BJ (cell line): ENCODE measurements around the gene OAS2. TPM values are rescaled to one million over a fixed set of nuclear protein-coding genes. Genes with fewer than 3 reads are reported as not detected.

Source experiments
- CTCF ChIA-PET: fragments of 350-600 bp; formaldehyde crosslinking; extraction: SDS; loops from one replicate; lab custom pipeline; 2021; ENCODE audit warnings: antibody characterized with exemption, inconsistent platforms; lab: Yijun Ruan, JAX
- POLR2A ChIA-PET: fragments of 300-600 bp; sonication (Branson Sonifier 250); formaldehyde crosslinking; extraction: SDS; loops from one replicate; lab custom pipeline; 2021; ENCODE audit warnings: antibody characterized with exemption; lab: Charles Lee
- DNase-seq: peaks from one replicate; pipeline ENCODE4 v3.0.0-alpha.2; 2011; ENCODE audit warnings: low read depth
- H3K27me3 ChIP-seq: 2 replicates; pipeline ENCODE4 v1.6.0; 2011; ENCODE audit warnings: low read length; ENCODE audit not compliant: control insufficient read depth, insufficient read depth
- H3K36me3 ChIP-seq: 2 replicates; pipeline ENCODE4 v1.5.1; 2011; ENCODE audit warnings: low read length; ENCODE audit not compliant: control insufficient read depth, insufficient read depth
- H3K4me3 ChIP-seq: 2 replicates; pipeline ENCODE4 v1.5.1; 2011; ENCODE audit warnings: low read depth, mild to moderate bottlenecking, control low read depth, low read length
- polyA plus RNA-seq: library from polyadenylated mRNA; depleted of rRNA; stranded (reverse); fragments of >200 nt; gene quantifications from 2 replicates; pipeline ENCODE4 v1.2.3, GENCODE V29; 2011
- TF ChIP-seq, protein P1 (sequence below): IDR thresholded peaks from 2 replicates; pipeline ENCODE4 v1.5.1; 2011; ENCODE audit warnings: low read depth, mild to moderate bottlenecking, control low read depth, inconsistent platforms, low read length, moderate library complexity; ENCODE audit not compliant: insufficient read depth

OAS2 gene
- polyA plus RNA-seq, 1 experiment: 1.2 TPM

- ChIA-PET POLR2A (no interaction called here), CTCF (interaction anchor here (0.7 kb wide), 1 partner anchor 1874 kb away, joined by 3 read pairs; no protein-coding TSS in a partner anchor)
- Histone ChIP-seq H3K36me3 (no peaks in the 10 kb centered on the region), H3K4me3 (no peak overlapping the region), H3K27me3 (no peaks in the 10 kb centered on the region)
- TF ChIP-seq, protein P1, sequence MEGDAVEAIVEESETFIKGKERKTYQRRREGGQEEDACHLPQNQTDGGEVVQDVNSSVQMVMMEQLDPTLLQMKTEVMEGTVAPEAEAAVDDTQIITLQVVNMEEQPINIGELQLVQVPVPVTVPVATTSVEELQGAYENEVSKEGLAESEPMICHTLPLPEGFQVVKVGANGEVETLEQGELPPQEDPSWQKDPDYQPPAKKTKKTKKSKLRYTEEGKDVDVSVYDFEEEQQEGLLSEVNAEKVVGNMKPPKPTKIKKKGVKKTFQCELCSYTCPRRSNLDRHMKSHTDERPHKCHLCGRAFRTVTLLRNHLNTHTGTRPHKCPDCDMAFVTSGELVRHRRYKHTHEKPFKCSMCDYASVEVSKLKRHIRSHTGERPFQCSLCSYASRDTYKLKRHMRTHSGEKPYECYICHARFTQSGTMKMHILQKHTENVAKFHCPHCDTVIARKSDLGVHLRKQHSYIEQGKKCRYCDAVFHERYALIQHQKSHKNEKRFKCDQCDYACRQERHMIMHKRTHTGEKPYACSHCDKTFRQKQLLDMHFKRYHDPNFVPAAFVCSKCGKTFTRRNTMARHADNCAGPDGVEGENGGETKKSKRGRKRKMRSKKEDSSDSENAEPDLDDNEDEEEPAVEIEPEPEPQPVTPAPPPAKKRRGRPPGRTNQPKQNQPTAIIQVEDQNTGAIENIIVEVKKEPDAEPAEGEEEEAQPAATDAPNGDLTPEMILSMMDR: no peak
- no peak for DNase-seq
Measured at GRCh38 chr12:112933129-112933505, 45.2 kb upstream of the OAS2 start.

GRCh38 chr12:112936264-112936663, 42.1 kb upstream of the OAS2 start:
- DNase-seq: no peak
- TF ChIP-seq, protein P1: no peak
- ChIA-PET POLR2A (no interaction called here), CTCF (no interaction called here)
- no peaks in the 10 kb centered on the region for H3K27me3 ChIP-seq
- H3K4me3 ChIP-seq: no peak overlapping the region
- no peaks in the 10 kb centered on the region for H3K36me3 ChIP-seq

DNA sequence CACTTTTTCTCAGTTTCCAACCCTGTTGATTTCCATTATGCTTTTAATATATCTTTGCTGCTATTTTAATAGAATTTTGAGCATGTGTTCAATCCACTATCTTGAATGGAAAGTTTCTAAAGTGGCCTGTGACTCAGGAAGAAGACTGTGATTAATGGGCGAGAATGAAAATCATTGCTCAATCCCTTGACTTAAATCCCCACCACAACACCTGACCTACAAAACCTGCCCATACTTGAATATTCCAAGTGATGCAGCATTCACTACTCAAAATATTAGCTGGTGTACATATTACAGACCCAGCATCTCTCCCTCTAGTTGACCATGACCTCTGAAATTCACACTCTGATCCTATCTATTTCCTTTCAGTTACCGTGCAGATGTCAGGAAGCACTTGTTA, 41.4 kb upstream of the OAS2 start:
- ChIA-PET CTCF (no interaction called here), POLR2A (no interaction called here)
- Histone ChIP-seq H3K27me3 (no peaks in the 10 kb centered on the region), H3K36me3 (no peaks in the 10 kb centered on the region), H3K4me3 (no peak overlapping the region)
- no peak for DNase-seq
- TF ChIP-seq, protein P1: no peak

DNA sequence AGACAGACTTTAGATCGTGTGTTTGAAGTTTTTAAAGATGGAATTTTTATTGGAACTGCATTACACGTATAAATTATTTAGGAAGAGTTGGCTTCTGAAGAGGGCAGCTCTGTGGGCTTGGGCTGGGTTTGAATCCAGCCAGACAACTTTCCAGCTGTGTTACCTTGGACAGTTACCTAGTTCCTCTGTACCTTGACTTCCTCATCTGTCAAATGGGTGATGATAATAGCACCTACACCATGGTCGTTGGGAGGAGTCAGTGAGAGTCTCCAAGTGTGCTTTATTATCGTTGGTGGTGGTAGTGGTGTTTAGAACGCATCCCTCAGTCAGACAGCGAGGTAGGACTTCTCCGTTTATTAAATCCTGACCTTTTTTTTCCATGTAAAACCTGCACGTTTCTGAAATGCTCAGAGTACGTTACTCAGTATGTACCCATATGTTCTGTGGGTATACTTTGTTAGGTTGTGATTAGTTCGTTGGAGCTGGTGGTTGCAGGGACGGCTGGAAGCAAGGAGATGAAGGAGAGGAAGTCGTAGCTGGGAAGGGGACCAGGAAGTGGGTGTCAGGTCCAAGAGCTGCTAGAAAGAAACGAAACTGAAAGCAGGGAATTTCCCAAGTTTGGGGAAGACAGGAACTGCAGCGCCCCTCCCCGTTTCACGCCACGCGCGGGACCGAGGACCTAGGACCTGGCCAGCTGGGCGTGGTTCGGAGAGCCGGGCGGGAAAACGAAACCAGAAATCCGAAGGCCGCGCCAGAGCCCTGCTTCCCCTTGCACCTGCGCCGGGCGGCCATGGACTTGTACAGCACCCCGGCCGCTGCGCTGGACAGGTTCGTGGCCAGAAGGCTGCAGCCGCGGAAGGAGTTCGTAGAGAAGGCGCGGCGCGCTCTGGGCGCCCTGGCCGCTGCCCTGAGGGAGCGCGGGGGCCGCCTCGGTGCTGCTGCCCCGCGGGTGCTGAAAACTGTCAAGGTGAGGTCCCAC, 40.3 kb upstream of the OAS2 start, which contains the start of gene OAS3:
OAS3 (plus strand) TSS at position 734 of the 979 bp plus-strand sequence; CDS start at position 791, 57 bp downstream.
- Histone ChIP-seq H3K36me3 (no peaks in the 10 kb centered on the region), H3K4me3 (peak within 1 kb of the TSS; percentile 61), H3K27me3 (no peaks in the 10 kb centered on the region)
- peak; percentile 28 for DNase-seq
- POLR2A ChIA-PET: no interaction called here
- CTCF ChIA-PET: interaction anchor here (0.7 kb wide), 1 partner anchor 35 kb away, joined by 3 read pairs; no protein-coding TSS in a partner anchor
- TF ChIP-seq, protein P1: no peak

DNA sequence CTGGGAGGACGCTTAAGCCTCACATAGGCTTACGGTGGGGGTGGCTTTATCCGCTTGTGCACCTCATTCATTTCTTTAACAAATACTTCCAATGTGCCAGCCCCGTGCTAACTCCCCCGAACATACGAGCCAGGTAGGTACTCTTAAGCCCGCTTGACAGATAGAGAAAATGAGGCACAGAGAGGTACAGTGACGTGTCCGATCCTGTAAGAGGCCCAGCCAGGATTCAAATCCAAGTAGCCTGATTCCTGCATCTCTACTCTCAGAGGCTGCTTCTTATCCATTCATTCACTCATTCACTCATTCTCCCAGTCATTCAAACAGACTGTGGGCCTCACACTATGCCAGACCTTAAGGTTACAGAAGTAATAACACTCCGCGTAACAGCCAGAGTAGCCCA, 39.6 kb upstream of the OAS2 start:
- H3K27me3 ChIP-seq: no peaks in the 10 kb centered on the region
- TF ChIP-seq, protein P1: no peak
- peak overlapping the region; percentile 61 for H3K4me3 ChIP-seq
- no peak for DNase-seq
- POLR2A ChIA-PET: no interaction called here
- CTCF ChIA-PET: no interaction called here
- H3K36me3 ChIP-seq: no peaks in the 10 kb centered on the region
